RWPE2 (cell line): ENCODE results near the gene VASN.

ENCODE experiments used
- ATAC-seq: fragments of 200-7000 bp; cut with Tn5 transposase; 3 replicates; pipeline ENCODE4 v1.9.1; 2021; ENCODE audit warnings: low read depth
- DNase-seq: peaks from one replicate; pipeline ENCODE4 v3.0.0-alpha.2; 2020; ENCODE audit warnings: low spot score
- H3K27ac ChIP-seq: fragments of 450-650 bp; 2 replicates; pipeline ENCODE4 v1.5.1; 2017; ENCODE audit warnings: mild to moderate bottlenecking; ENCODE audit not compliant: poor library complexity, severe bottlenecking
- H3K27me3 ChIP-seq: fragments of 250-450 bp; sonication (Bioruptor Pico); 2 replicates; pipeline ENCODE4 v1.5.1; 2021; ENCODE audit warnings: mild to moderate bottlenecking, moderate library complexity; ENCODE audit not compliant: insufficient read depth, poor library complexity, severe bottlenecking
- H3K36me3 ChIP-seq: fragments of 250-450 bp; sonication (Bioruptor Pico); 2 replicates; pipeline ENCODE4 v1.5.1; 2020; ENCODE audit warnings: low read depth, mild to moderate bottlenecking, moderate library complexity
- H3K4me1 ChIP-seq: fragments of 250-450 bp; sonication (Bioruptor Pico); 2 replicates; pipeline ENCODE4 v1.5.1; 2021; ENCODE audit warnings: mild to moderate bottlenecking, moderate library complexity; ENCODE audit not compliant: insufficient read depth, poor library complexity, severe bottlenecking
- H3K4me3 ChIP-seq: fragments of 250-450 bp; sonication (Bioruptor Pico); 2 replicates; pipeline ENCODE4 v1.5.1; 2021; ENCODE audit warnings: mild to moderate bottlenecking, moderate library complexity; ENCODE audit not compliant: severe bottlenecking
- H3K9me3 ChIP-seq: fragments of 250-450 bp; sonication (Bioruptor Pico); 2 replicates; pipeline ENCODE4 v1.5.1; 2021; ENCODE audit warnings: mild to moderate bottlenecking, moderate library complexity; ENCODE audit not compliant: severe bottlenecking
- TF ChIP-seq, protein P1 (sequence below): fragments of 450-650 bp; IDR thresholded peaks from one replicate; pipeline ENCODE4 v1.5.1; 2017; ENCODE audit warnings: mild to moderate bottlenecking, moderate library complexity; ENCODE audit not compliant: poor library complexity, severe bottlenecking

The VASN gene

GRCh38 chr16:4369007-4369733 lies 2.5 kb upstream of the VASN start:
- no peak overlapping the region for H3K4me3 ChIP-seq
- H3K9me3 ChIP-seq: no peaks in the 10 kb centered on the region
- TF ChIP-seq, protein P1, sequence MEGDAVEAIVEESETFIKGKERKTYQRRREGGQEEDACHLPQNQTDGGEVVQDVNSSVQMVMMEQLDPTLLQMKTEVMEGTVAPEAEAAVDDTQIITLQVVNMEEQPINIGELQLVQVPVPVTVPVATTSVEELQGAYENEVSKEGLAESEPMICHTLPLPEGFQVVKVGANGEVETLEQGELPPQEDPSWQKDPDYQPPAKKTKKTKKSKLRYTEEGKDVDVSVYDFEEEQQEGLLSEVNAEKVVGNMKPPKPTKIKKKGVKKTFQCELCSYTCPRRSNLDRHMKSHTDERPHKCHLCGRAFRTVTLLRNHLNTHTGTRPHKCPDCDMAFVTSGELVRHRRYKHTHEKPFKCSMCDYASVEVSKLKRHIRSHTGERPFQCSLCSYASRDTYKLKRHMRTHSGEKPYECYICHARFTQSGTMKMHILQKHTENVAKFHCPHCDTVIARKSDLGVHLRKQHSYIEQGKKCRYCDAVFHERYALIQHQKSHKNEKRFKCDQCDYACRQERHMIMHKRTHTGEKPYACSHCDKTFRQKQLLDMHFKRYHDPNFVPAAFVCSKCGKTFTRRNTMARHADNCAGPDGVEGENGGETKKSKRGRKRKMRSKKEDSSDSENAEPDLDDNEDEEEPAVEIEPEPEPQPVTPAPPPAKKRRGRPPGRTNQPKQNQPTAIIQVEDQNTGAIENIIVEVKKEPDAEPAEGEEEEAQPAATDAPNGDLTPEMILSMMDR: no peak
- no peaks in the 10 kb centered on the region for H3K27me3 ChIP-seq
- DNase-seq (peak; percentile 90), ATAC-seq (peak; percentile 82)
- peak overlapping the region; percentile 76 for H3K27ac ChIP-seq
- no peaks in the 10 kb centered on the region for H3K36me3 ChIP-seq
- peaks cover 37% of the 10 kb centered on the region for H3K4me1 ChIP-seq

GRCh38 chr16:4370151-4370550 lies 1.5 kb upstream of the VASN start:
- peak overlapping the region; percentile 76 for H3K27ac ChIP-seq
- TF ChIP-seq, protein P1: no peak
- DNase-seq: no peak
- H3K27me3 ChIP-seq: no peaks in the 10 kb centered on the region
- no peaks in the 10 kb centered on the region for H3K36me3 ChIP-seq
- H3K4me3 ChIP-seq: no peak overlapping the region
- ATAC-seq: no peak
- peaks cover 47% of the 10 kb centered on the region for H3K4me1 ChIP-seq
- H3K9me3 ChIP-seq: no peaks in the 10 kb centered on the region

DNA sequence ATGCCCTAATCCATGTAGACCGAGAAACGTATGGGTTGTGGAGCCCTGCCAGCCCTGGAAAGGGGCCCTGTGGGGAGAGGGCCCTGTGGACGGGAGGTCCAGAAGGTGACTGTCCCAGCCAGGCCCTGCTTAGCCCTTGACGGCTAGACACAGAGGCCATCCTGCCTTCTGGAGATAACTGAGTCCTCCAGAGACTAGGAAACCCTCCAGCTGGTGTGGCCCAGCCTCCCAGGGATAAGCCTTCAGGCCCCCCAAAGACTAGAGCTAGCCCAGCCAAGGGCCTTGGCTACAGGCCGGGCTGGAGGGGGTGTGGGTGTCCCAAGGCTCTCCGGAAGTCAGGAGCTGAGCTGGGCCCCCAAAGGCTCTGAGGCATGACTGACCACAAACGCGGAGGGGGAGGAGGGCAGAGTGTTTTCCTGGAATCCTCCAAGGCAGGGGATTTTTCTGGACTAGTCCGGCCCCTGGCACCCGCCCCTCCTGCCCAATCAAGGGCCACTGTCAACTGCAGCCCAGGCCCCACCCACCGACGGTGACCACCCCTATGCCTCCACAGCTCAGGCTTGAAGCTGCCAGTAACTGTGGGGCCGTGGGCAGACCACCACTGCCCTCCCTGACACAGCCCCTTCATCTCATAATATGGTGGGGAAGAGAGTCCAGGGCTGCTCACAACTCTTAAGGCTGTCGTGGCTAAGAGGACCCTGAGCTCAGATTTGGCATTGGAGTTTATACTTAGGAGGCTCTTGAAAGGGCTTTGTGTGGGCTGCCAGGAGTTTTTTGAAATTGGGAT lies 885 bp upstream of the VASN start:
- DNase-seq (no peak), ATAC-seq (no peak)
- TF ChIP-seq, protein P1: no peak
- Histone ChIP-seq H3K4me1 (peaks cover 53% of the 10 kb centered on the region), H3K27me3 (no peaks in the 10 kb centered on the region), H3K27ac (peak overlapping the region; percentile 76), H3K4me3 (no peak overlapping the region), H3K36me3 (no peaks in the 10 kb centered on the region), H3K9me3 (no peaks in the 10 kb centered on the region)

GRCh38 chr16:4372001-4372577 lies 441 bp downstream of the VASN start:
- no peaks in the 10 kb centered on the region for H3K27me3 ChIP-seq
- peaks cover 63% of the 10 kb centered on the region for H3K4me1 ChIP-seq
- TF ChIP-seq, protein P1: no peak
- no peaks in the 10 kb centered on the region for H3K9me3 ChIP-seq
- no peaks in the 10 kb centered on the region for H3K36me3 ChIP-seq
- H3K4me3 ChIP-seq: peak overlapping the region; percentile 91
- ATAC-seq: 0 out of 3 replicates have a peak, but pooled peaks have one; percentile 1
- no peak for DNase-seq
- peak overlapping the region; percentile 94 for H3K27ac ChIP-seq
